Mucosa of descending colon (tissue), 3 donors: ENCODE data around the gene KLHDC7A. TPM values are rescaled to one million over a fixed set of nuclear protein-coding genes. Genes with fewer than 3 reads are reported as not detected.

Source experiments
- ATAC-seq: fragments of 200-7000 bp; cut with Tn5 transposase; one replicate; pipeline ENCODE4 v1.9.1; 2020; ENCODE audit warnings: mild to moderate bottlenecking, moderate library complexity
- DNase-seq, 3 donors: peaks; one replicate each; pipeline ENCODE4 v3.0.0-alpha.2; 2020
- H3K36me3 ChIP-seq: fragments of 200-600 bp; one replicate; pipeline ENCODE4 v1.8.0; 2021; ENCODE audit warnings: low read depth, mild to moderate bottlenecking
- H3K4me1 ChIP-seq: fragments of 200-600 bp; one replicate; pipeline ENCODE4 v1.8.0; 2021; ENCODE audit warnings: low read depth, mild to moderate bottlenecking
- H3K4me3 ChIP-seq: fragments of 200-600 bp; one replicate; pipeline ENCODE4 v1.8.0; 2021; ENCODE audit warnings: mild to moderate bottlenecking
- H3K9me3 ChIP-seq: fragments of 200-600 bp; one replicate; pipeline ENCODE4 v1.8.0; 2021; ENCODE audit warnings: mild to moderate bottlenecking
- CTCF ChIP-seq: fragments of 200-600 bp; IDR thresholded peaks from one replicate; pipeline ENCODE4 v1.8.0; 2022; ENCODE audit warnings: antibody characterized with exemption, mild to moderate bottlenecking
- intact Hi-C, 2 donors: fragments of 100-400 bp; cut with DNase I in 1 of 2; cut with micrococcal nuclease in 1 of 2; formaldehyde crosslinking; loops; one replicate each; pipeline versions ENCODE4 v1.11.0 to v1.11.1; 2022; cut with DNase I, micrococcal nuclease
- total RNA-seq, 3 donors: library from RNA; stranded (reverse); fragmentation: NEBNext Ultra II Directional in 2 of 3; extraction: Animal tissue kit (Norgen Biotek cat#: 25700) in 2 of 3; gene quantifications; one replicate each; pipeline versions ENCODE4 v1.2.1 to v1.2.4, GENCODE V29; 2021 to 2023
- donor health status: DM: no; HTN: no; CAD: no; lungs with moderate emphysema.
- donor health status: DM: no; HTN: no; CAD: no.
- donor health status: DM: no; HTN: yes; CAD: no.

The KLHDC7A gene
- total RNA-seq, 3 donors from 2014 or later: 0.13 to 3.5 (median 2.3) TPM

- no peak for DNase-seq
- H3K36me3 ChIP-seq: no peaks in the 10 kb centered on the region
These were observed 5.4 kb upstream of the KLHDC7A start for GRCh38 chr1:18475234-18475905.

GRCh38 chr1:18479454-18479853, 1.3 kb upstream of the KLHDC7A start:
- intact Hi-C loops: no loop called here
- Histone ChIP-seq H3K9me3 (no peaks in the 10 kb centered on the region), H3K4me1 (no peaks in the 10 kb centered on the region), H3K4me3 (no peak overlapping the region), H3K36me3 (no peaks in the 10 kb centered on the region)
- DNase-seq (no peak), ATAC-seq (no peak)
- TF ChIP-seq CTCF: no peak

More at GRCh38 chr1:18475234-18475905, 5.4 kb upstream of the KLHDC7A start:
- Histone ChIP-seq H3K9me3 (no peaks in the 10 kb centered on the region), H3K4me3 (no peak overlapping the region), H3K4me1 (no peaks in the 10 kb centered on the region)
- ATAC-seq: no peak
- no peak for TF ChIP-seq CTCF
- intact Hi-C loops: no loop called here

GRCh38 chr1:18481190-18481920, 625 bp downstream of the KLHDC7A start:
- no peak overlapping the region for H3K4me3 ChIP-seq
- H3K36me3 ChIP-seq: no peaks in the 10 kb centered on the region
- no peaks in the 10 kb centered on the region for H3K4me1 ChIP-seq
- no peak for TF ChIP-seq CTCF
- H3K9me3 ChIP-seq: no peaks in the 10 kb centered on the region
- intact Hi-C loops: no loop called here
- peak; percentile 47 for ATAC-seq
- DNase-seq: peak in 2 of 3 donors; percentile 16 to 58

DNA sequence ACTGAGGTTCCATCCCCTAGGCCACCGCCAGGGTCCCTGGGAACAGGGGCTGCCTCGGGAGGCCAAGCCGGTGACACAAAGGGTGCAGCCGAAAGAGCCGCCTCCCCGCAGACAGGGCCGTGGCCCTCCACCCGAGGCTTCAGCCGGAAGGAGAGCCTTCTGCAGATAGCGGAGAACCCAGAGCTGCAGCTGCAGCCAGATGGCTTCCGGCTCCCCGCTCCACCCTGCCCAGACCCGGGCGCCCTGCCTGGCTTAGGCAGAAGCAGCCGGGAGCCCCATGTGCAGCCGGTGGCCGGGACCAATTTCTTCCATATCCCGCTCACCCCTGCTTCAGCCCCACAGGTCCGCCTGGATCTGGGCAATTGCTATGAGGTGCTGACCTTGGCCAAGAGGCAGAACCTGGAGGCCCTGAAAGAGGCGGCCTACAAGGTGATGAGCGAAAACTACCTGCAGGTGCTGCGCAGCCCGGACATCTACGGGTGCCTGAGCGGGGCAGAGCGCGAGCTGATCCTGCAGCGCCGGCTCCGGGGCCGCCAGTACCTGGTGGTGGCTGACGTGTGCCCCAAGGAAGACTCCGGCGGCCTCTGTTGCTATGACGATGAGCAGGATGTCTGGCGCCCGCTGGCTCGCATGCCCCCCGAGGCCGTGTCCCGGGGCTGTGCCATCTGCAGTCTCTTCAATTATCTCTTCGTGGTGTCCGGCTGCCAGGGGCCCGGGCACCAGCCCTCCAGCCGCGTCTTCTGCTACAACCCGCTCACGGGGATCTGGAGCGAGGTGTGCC, 1.4 kb downstream of the KLHDC7A start:
- DNase-seq (no peak), ATAC-seq (no peak)
- H3K4me3 ChIP-seq: no peak overlapping the region
- no peaks in the 10 kb centered on the region for H3K9me3 ChIP-seq
- no peak for TF ChIP-seq CTCF
- no peaks in the 10 kb centered on the region for H3K4me1 ChIP-seq
- H3K36me3 ChIP-seq: no peaks in the 10 kb centered on the region
- intact Hi-C loops: no loop called here

- TF ChIP-seq CTCF: no peak
- intact Hi-C loops: no loop called here
- ATAC-seq: no peak
- Histone ChIP-seq H3K4me1 (no peaks in the 10 kb centered on the region), H3K4me3 (no peak overlapping the region), H3K36me3 (no peaks in the 10 kb centered on the region), H3K9me3 (no peaks in the 10 kb centered on the region)
- no peak for DNase-seq
These were observed 2.1 kb downstream of the KLHDC7A start for GRCh38 chr1:18482721-18483425.
